Measurements from ENCODE around the gene PKNOX2.

Gene PKNOX2

DNA sequence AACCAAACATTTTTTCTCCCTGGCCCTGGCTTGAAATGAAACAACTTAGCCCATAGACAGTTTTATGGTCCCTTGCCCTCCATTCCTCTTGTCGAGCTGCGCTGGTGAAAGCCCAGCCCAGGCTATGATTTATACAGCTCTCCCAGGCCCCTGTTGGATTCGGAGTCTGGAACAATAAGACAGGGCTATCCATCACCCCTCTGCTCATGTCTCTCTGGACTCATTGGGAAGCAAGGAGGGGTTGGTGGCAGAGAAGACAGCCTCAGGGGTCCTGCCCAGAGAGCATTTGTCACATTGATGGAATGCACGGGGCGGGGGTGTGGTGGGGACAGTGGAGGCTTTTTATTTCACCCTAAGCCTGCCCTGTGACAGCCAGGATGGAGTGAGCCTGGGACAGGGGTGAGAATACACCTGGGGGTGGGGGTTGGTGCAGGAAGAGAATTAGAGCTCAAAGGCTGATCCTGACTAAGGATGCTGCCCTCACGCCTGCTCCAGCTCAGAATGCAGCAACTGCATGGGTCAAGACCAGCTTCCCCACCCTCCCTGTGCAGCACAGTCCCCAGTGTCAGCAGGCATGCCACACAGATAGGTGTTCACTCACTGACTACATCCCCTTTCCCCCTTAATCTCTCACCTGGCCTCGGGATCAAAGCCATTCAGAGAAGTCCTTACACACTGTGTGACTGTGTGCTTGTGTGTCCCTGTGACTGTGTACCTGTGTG is 10.0 kb upstream of the PKNOX2 start:
- DNase-seq (ENCODE audit: low spot score): no peak

GRCh38 chr11:125155100-125155444 is 9.5 kb upstream of the PKNOX2 start:
- no peak for DNase-seq (ENCODE audit: low spot score)

- no peak for DNase-seq (ENCODE audit: low spot score)
Measured at GRCh38 chr11:125155767-125156166, 8.8 kb upstream of the PKNOX2 start.

- DNase-seq (ENCODE audit: low spot score): no peak
Measured at GRCh38 chr11:125156346-125157117, 8.0 kb upstream of the PKNOX2 start.

DNA sequence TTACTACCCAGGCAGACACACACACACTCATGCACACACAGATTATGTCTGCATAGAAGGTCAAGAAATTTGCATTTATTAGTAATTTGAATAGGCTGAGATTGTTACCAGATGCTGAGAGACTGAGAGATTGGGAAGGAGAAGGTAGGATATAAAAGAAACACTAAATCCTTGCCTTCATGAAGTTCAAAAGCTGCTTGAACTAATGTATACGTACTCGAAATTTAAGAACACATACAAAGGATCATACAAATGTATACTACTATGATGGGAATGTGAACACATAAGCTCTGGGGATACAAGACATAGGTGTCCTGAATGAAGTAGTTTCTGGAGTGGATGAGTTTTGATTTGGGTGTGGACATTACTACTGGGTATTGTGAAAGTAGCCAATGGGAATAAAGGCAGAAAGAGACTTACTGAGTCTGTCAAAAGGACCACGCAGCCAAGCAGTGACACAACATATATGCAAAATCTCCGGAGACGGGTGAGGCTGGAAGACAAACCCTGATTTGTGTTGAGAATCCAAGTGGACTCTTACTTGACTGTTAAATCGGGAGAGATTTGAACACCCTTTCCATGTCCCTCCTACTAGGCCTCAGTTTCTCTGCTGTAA is 7.3 kb upstream of the PKNOX2 start:
- DNase-seq (ENCODE audit: low spot score): no peak

DNA sequence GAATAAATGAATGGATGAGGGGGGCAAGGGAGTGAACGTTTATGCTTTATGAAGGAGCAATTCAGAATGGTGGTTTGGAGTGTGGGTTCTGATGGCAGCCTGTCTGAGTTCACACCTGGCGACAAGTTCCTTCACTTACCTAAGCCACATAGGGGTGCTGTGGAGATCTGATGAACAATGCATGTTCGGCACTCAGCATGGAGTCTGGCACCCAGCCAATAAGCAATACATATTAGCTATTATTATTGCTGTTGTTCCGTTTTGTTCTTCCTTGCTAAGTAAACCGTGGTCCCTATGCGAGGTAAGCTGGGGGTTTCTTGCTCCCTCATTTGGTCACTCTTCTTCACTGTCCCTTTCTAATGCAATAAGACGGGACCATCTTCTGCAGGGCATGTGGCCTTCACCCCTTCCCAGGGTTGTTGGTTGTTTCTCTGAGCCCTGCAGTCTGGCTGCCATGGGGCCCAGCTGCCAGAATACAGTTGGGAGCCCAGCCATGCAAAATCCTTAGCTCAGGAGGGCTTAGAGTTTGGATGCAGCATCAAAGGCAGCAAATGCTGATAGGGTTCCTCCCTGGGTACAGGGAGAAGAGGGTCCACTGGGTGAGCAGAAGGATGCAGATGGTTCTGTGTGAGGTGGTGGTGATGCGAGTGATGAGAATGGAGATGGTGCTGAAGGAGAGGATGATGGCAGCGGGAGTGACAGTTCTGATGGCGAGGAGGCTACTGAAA is 6.4 kb upstream of the PKNOX2 start:
- no peak for DNase-seq (ENCODE audit: low spot score)

DNA sequence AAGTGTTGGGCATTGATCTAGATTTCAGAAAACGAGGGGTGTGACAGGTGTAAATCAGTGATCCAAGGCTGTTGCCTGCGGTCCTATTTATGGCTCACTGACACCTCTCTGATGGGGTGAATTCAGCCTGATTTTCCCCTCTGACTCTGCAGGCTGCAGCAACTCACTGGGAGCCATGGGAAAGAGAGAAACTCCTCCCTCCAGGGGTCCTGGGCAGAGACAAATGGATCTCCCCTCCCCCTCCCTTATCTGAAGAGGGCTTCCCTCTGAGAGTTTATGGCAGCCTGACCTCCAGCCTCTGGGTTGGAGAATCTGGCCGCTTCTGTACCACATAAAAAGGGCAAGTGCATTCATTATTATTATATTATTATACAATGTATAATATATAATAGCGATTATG is 1.8 kb upstream of the PKNOX2 start:
- DNase-seq (ENCODE audit: low spot score): no peak

- DNase-seq (ENCODE audit: low spot score): no peak
Measured at GRCh38 chr11:125163431-125164063, 1.0 kb upstream of the PKNOX2 start.

GRCh38 chr11:125164091-125164421 is 495 bp upstream of the PKNOX2 start:
- DNase-seq (ENCODE audit: low spot score): no peak

DNA sequence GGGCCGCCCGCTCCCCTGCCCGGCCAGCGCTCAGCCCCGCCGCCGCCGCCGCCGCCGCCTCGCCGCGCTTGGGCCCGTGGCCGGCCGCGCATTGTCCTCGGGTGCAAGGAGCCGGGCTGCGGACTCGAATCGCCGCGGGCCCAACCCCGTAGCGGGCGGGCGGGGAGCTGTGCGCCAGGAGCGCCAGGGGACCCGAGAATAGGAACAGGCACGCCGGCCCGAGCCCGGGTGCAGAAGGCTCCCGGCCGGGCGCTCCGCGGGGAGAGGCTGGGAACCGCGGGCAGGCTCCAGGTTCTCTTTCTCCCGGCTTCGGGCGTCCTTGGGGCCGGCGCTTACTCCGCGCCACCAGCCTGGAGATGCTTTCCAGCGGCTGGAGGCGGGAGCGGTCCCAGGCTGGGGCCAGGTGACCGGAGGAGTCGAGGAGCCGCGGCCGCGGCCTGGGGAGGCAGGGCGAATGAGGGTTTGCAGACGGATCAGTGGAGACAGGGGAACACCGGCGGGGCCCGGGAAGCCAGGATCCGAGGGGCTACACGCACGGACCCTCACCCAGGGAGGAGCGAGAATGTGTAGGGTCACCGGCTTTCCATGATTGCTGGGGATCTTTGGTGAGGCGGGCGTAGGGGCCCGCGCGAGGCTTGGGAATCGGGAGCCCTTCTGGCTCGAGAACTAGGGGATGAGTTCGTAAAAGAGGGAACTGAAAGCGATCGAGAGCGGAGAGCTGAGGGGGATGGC is 726 bp downstream of the PKNOX2 start:
- DNase-seq (ENCODE audit: low spot score): no peak

- DNase-seq (ENCODE audit: low spot score): no peak
Measured at GRCh38 chr11:125165843-125166763, 1.6 kb downstream of the PKNOX2 start.

GRCh38 chr11:125166764-125167291 is 2.3 kb downstream of the PKNOX2 start:
- no peak for DNase-seq (ENCODE audit: low spot score)

- DNase-seq (ENCODE audit: low spot score): no peak
Measured at GRCh38 chr11:125167292-125167953, 2.9 kb downstream of the PKNOX2 start.

DNA sequence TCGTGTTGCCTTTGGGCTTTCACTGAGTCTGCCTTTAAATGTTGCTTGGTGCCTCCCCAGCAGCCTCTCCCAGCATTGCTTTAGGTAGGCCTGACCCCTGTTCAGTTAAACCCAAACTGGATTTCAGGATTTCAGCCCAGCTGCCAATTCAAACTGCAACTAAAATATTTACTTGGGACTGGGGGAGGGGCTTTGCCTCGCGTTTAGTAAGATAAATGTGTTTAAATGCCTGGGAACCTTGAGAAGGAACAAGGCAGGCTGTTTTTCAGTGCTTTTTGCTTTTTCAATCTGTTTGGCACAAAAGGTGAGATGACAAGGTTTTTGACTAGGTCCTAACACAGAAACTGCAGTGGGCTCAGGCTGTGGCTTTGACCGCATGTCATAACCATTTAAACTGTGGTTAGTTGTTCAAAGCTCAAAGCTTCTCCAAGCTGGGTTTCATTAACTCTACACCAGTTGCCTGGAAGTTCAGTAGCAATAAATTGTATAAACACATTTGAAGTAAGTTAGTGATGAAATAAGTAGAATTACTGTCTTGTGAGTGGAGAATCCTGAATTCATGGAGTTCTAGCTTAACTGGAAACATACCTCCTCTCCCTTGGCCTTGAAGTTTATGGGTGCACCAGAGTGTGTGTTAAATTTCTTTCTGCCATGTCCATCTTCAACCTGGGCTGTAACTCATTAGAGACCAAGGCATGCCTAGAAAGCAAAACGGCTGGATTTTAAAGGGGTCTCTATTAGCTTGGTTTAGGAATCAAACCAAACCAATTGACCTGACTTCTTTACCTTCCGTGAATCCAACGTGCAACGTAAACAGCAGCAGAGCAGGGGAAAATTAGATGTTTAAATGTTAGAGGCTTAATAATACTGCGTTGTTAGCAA is 3.6 kb downstream of the PKNOX2 start:
- no peak for DNase-seq (ENCODE audit: low spot score)

GRCh38 chr11:125168918-125169456 is 4.4 kb downstream of the PKNOX2 start:
- DNase-seq (ENCODE audit: low spot score): no peak

- DNase-seq (ENCODE audit: low spot score): no peak
Measured at GRCh38 chr11:125170001-125170509, 5.5 kb downstream of the PKNOX2 start.

DNA sequence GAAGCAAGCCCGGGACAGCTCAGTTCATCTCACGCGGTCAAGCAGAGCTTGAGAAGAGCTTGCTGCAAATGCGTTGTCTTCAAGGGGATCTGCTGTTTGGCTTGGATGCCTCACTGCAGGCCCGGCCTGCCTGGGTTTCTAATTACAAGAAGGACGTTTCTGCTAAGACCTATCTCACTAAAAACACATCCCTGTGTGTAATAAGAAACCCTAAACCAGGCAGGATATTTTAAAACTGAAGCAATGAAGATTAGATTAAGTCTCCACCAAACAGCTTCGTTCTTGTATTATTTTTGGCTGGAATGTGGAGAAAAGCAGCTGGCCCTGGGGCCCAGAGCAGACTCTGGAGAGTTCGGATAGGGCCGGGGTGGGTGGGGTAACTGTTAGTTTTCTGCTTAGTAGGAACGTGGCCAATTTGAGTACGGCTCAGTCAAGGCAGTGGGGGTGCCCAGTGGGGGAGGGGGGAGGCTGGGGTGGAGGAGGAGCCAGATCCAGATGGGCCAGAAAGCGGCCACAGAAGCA is 6.0 kb downstream of the PKNOX2 start:
- DNase-seq (ENCODE audit: low spot score): no peak
